Measurements from ENCODE around the gene TAPT1. TPM values are rescaled to one million over a fixed set of nuclear protein-coding genes. Genes with fewer than 3 reads are reported as not detected.

The TAPT1 gene
- polyA plus RNA-seq, 1 donor from 2014 or later, result 34.2 TPM

DNA sequence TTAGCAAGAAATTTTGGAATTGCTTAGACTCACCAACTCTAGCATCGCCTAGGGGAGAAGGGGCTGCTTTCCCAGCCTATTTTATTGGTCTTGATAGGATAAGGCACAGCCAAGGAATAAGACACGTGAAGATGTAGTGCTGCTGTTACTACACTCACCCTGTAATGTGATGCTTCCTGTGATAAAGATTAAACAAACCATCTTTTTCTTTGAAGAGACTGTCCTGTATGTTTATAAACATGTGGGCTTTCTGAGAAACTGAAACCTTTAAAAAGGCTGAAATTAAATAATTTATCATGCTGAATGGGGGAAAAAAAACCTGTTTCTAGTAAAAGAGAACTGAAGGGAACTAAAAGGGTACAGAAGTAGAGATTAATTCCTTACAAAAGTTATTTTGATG, 13.2 kb downstream of the TAPT1 start:
- TF ChIP-seq MXI1 (conservative IDR thresholded peaks at IDR 0.05; ENCODE audit: poor library complexity, severe bottlenecking), result no peak
- TF ChIP-seq RAD21 (conservative IDR thresholded peaks at IDR 0.05), result no peak
- TF ChIP-seq SMC3 (conservative IDR thresholded peaks at IDR 0.05; ENCODE audit: poor library complexity), result no peak
- no peak for TF ChIP-seq CTCF (IDR thresholded peaks at IDR 0.05; ENCODE audit: poor library complexity, severe bottlenecking)
- TF ChIP-seq EZH2 (IDR thresholded peaks at IDR 0.05; ENCODE audit: borderline replicate concordance, insufficient read depth, low read length, poor library complexity, severe bottlenecking), result no peak
- no peak for TF ChIP-seq POLR2AphosphoS5 (IDR thresholded peaks at IDR 0.05)
- TF ChIP-seq, protein P1, sequence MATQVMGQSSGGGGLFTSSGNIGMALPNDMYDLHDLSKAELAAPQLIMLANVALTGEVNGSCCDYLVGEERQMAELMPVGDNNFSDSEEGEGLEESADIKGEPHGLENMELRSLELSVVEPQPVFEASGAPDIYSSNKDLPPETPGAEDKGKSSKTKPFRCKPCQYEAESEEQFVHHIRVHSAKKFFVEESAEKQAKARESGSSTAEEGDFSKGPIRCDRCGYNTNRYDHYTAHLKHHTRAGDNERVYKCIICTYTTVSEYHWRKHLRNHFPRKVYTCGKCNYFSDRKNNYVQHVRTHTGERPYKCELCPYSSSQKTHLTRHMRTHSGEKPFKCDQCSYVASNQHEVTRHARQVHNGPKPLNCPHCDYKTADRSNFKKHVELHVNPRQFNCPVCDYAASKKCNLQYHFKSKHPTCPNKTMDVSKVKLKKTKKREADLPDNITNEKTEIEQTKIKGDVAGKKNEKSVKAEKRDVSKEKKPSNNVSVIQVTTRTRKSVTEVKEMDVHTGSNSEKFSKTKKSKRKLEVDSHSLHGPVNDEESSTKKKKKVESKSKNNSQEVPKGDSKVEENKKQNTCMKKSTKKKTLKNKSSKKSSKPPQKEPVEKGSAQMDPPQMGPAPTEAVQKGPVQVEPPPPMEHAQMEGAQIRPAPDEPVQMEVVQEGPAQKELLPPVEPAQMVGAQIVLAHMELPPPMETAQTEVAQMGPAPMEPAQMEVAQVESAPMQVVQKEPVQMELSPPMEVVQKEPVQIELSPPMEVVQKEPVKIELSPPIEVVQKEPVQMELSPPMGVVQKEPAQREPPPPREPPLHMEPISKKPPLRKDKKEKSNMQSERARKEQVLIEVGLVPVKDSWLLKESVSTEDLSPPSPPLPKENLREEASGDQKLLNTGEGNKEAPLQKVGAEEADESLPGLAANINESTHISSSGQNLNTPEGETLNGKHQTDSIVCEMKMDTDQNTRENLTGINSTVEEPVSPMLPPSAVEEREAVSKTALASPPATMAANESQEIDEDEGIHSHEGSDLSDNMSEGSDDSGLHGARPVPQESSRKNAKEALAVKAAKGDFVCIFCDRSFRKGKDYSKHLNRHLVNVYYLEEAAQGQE (IDR thresholded peaks at IDR 0.05; ENCODE audit: borderline replicate concordance), result no peak
- H3K9ac ChIP-seq (ENCODE audit: low read length), result no peak overlapping the region
- H3K79me2 ChIP-seq (replicated peaks; ENCODE audit: insufficient read depth, low read length), result peaks cover 8% of the 10 kb centered on the region
- H3K9me2 ChIP-seq (ENCODE audit: insufficient read depth, low read length), result no peaks in the 10 kb centered on the region
- no peaks in the 10 kb centered on the region for H4K20me1 ChIP-seq (ENCODE audit: insufficient read depth)
- H3K9me3 ChIP-seq (ENCODE audit: low read length), result no peaks in the 10 kb centered on the region
- H3F3A ChIP-seq (ENCODE audit: insufficient read depth, low read length, poor library complexity, severe bottlenecking), result no peaks in the 10 kb centered on the region
- H3K27me3 ChIP-seq (ENCODE audit: insufficient read depth, low read depth, low read length), result no peaks in the 10 kb centered on the region
- H3K36me3 ChIP-seq (ENCODE audit: insufficient read depth, low read length), result no peaks in the 10 kb centered on the region
- H3K4me3 ChIP-seq (ENCODE audit: low read length), result no peak overlapping the region
- H3K4me2 ChIP-seq (ENCODE audit: low read length), result no peak overlapping the region
- H3K27ac ChIP-seq (ENCODE audit: low read length), result no peak overlapping the region
- H2AFZ ChIP-seq (ENCODE audit: low read depth, low read length), result no peak overlapping the region

DNA sequence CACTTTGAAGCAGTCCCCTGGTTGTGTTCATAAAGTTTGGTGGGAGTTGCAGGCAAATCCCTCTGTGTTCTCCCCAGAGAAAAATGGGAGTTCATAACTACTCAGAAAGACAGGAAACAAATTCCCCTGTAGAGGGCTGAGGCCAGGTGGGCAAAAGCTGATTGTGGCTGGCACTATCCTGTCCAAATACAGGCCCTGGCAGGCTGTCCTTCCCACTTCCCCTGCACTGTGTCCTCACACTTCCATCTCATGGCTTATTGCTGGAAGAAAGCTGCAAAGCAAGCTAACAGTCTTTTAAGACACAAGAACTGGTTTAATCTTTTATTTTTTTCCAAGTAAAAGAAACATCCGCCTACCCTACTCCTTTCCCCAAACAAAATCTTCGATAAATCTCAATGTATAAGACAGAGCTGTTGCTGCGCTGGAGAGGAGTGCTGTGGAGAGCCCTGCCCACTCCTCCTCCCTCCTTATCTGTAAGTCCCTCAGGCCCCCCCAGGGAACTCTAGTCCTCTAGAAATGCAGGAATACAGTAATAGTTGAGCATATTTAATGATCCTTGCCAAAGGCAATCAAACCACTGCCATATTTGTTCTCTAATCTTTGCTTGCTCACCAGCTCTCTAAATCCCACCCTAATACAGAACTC, 14.0 kb downstream of the TAPT1 start:
- H3K4me3 ChIP-seq (ENCODE audit: low read length), result no peak overlapping the region

More for the DNA sequence above, 14.0 kb downstream of the TAPT1 start:
- no peaks in the 10 kb centered on the region for H4K20me1 ChIP-seq (ENCODE audit: insufficient read depth)
- H3K36me3 ChIP-seq (ENCODE audit: insufficient read depth, low read length), result no peaks in the 10 kb centered on the region
- H3K27ac ChIP-seq (ENCODE audit: low read length), result no peak overlapping the region
- no peaks in the 10 kb centered on the region for H3K9me2 ChIP-seq (ENCODE audit: insufficient read depth, low read length)
- no peak overlapping the region for H3K9ac ChIP-seq (ENCODE audit: low read length)
- no peak overlapping the region for H3K4me2 ChIP-seq (ENCODE audit: low read length)
- H3F3A ChIP-seq (ENCODE audit: insufficient read depth, low read length, poor library complexity, severe bottlenecking), result no peaks in the 10 kb centered on the region
- no peak for TF ChIP-seq CTCF (IDR thresholded peaks at IDR 0.05; ENCODE audit: poor library complexity, severe bottlenecking)
- no peak overlapping the region for H2AFZ ChIP-seq (ENCODE audit: low read depth, low read length)
- H3K79me2 ChIP-seq (replicated peaks; ENCODE audit: insufficient read depth, low read length), result peaks cover 6% of the 10 kb centered on the region
- no peaks in the 10 kb centered on the region for H3K9me3 ChIP-seq (ENCODE audit: low read length)
- H3K27me3 ChIP-seq (ENCODE audit: insufficient read depth, low read depth, low read length), result no peaks in the 10 kb centered on the region
